HUES6 (cell line): Measurements from ENCODE around the gene FZR1.

Experiments
- H3K27ac ChIP-seq: 2 replicates; pipeline ENCODE4 v1.7.0; 2013; ENCODE audit warnings: low read depth, mild to moderate bottlenecking, low read length, inconsistent platforms
- H3K27me3 ChIP-seq: 2 replicates; pipeline ENCODE4 v1.6.1; 2013; ENCODE audit warnings: low read length; ENCODE audit not compliant: control insufficient read depth, insufficient read depth
- H3K36me3 ChIP-seq: 2 replicates; pipeline ENCODE4 v1.6.1; 2013; ENCODE audit warnings: low read length; ENCODE audit not compliant: control insufficient read depth, insufficient read depth
- H3K4me1 ChIP-seq: 2 replicates; pipeline ENCODE4 v1.6.1; 2013; ENCODE audit warnings: low read length; ENCODE audit not compliant: control insufficient read depth, insufficient read depth
- H3K4me3 ChIP-seq: 2 replicates; pipeline ENCODE4 v1.5.1; 2013; ENCODE audit warnings: low read depth, low read length
- H3K9ac ChIP-seq: one replicate; pipeline ENCODE4 v1.6.1; 2013; ENCODE audit warnings: mild to moderate bottlenecking, low read length
- H3K9me3 ChIP-seq: 2 replicates; pipeline ENCODE4 v1.6.1; 2013; ENCODE audit warnings: low read depth, low read length; ENCODE audit not compliant: control insufficient read depth, insufficient read depth

The FZR1 gene

DNA sequence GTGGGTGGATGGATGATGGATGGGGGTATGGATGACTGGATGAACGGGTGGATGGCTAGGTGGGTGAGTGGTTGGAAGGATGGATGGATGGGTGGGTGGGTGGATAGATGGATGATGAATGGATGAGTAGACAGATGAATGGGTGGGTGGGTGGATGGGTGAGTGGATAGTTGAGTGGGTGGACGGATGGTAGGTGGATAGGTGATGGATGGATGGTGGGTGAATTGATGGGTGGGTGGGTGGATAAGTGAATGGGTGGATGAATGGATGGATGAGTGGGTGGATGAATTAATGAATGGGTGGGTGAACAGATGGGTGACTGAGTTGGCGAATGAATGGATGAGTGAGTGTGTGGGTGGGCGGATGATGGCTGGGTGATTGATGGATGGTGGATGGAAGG is 30.7 kb upstream of the FZR1 start:
- Histone ChIP-seq H3K4me3 (no peak overlapping the region), H3K36me3 (no peaks in the 10 kb centered on the region), H3K9ac (no peak overlapping the region), H3K27me3 (peaks cover 33% of the 10 kb centered on the region), H3K27ac (no peak overlapping the region), H3K4me1 (peaks cover 1% of the 10 kb centered on the region; the same call in 1 of the 2 replicates), H3K9me3 (no peaks in the 10 kb centered on the region)

DNA sequence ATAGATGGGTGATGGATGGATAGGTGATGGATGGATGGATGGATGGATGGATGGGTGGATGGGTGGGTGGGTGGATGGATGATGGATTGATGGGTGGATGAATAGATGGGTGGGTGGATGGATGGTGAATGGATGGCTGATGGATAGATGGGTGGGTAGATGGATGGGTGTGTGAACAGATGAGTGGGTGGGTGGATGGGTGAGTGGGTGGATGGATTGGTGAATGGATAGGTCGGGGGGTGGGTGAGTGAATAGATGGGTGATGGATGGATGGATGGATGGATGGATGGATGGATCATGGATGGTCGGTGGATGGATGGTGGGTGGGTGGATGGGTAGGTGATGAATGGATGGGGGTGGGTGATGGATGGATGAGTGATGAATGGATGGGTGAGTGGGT is 29.3 kb upstream of the FZR1 start:
- H3K9ac ChIP-seq: no peak overlapping the region
- H3K36me3 ChIP-seq: no peaks in the 10 kb centered on the region
- no peak overlapping the region for H3K27ac ChIP-seq
- H3K4me3 ChIP-seq: no peak overlapping the region
- H3K9me3 ChIP-seq: no peaks in the 10 kb centered on the region
- peaks cover 12% of the 10 kb centered on the region for H3K4me1 ChIP-seq
- H3K27me3 ChIP-seq: peaks cover 25% of the 10 kb centered on the region

DNA sequence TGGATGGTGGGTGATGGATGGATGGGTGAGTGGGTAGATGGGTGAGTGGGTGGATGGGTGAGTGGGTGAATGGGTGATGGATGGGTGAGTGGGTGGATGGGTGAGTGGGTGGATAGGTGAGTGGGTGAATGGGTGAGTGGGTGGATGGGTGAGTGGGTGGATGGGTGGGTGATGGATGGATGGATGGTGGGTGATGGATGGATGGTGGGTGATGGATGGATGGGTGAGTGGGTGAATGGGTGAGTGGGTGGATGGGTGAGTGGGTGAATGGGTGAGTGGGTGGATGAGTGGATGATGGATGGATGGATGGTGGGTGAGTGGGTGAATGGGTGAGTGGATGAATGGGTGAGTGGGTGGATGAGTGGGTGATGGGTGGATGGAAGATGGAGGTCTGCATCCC is 28.6 kb upstream of the FZR1 start:
- H3K27ac ChIP-seq: no peak overlapping the region
- no peaks in the 10 kb centered on the region for H3K9me3 ChIP-seq
- peaks cover 25% of the 10 kb centered on the region for H3K27me3 ChIP-seq
- H3K36me3 ChIP-seq: no peaks in the 10 kb centered on the region
- H3K4me3 ChIP-seq: no peak overlapping the region
- peaks cover 18% of the 10 kb centered on the region for H3K4me1 ChIP-seq
- H3K9ac ChIP-seq: no peak overlapping the region

DNA sequence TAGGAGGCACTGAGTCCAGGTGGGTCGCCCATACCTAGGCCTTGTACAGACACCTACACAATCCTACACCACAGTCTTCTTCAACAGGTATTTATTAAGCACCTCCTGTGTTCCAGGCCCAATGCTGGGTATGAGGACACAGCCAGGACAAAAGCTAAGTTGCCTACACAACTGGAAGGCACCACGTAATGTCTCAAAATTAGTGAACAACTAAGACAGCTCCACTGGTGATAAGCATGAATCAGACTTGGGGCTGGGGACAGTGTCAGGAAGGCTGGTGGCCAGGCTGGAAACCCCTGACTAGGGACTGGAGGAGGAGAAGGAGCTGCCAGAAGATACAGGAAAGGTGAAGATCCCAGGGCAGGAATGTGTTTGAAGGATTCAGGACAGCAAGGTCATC is 28.2 kb upstream of the FZR1 start:
- H3K4me3 ChIP-seq: no peak overlapping the region
- peaks cover 19% of the 10 kb centered on the region for H3K4me1 ChIP-seq
- H3K27me3 ChIP-seq: peaks cover 25% of the 10 kb centered on the region
- H3K9me3 ChIP-seq: no peaks in the 10 kb centered on the region
- no peak overlapping the region for H3K27ac ChIP-seq
- H3K9ac ChIP-seq: no peak overlapping the region
- H3K36me3 ChIP-seq: no peaks in the 10 kb centered on the region

DNA sequence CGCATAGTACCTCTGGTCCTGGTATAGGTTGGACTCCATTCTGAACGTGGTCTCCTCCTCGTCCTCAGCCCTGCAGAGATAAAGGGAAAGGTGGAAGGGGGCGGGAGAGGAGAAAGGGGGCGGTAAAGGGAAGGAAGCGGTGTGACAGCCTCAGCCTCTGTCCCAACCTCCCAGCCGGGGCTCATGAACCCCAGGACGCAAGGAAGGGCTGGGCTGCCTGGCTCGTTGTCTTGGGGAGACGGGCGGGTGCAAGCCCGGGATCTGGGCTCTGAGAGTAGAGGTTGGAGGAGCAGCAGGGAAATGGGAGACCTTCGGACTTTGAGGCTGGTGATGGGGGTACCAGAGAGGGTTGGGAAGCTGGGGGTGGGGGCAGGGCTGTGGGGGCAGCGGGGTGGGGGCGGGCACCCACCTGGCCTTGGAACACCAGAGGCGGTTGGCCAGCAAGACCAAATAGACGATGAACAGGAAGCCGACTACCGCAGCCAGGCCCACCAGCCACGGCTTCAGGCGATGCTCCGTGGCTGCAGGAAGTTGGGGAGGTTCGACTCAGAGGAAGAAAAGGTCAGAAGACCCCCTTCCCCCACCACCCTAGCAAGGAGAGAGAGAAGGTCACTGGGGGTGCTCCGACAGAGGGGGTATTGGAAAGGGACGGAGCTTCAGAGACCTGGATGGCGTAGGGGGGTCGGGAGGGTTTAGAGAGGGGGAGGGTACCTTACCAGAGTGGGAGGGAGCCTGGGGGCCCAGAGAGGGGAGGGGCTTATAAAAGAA is 27.5 kb upstream of the FZR1 start:
- Histone ChIP-seq H3K4me1 (peaks cover 19% of the 10 kb centered on the region), H3K27me3 (peaks cover 25% of the 10 kb centered on the region), H3K9me3 (no peaks in the 10 kb centered on the region), H3K27ac (no peak overlapping the region), H3K36me3 (no peaks in the 10 kb centered on the region), H3K9ac (peak overlapping the region; percentile 51), H3K4me3 (peak overlapping the region; percentile 56)

DNA sequence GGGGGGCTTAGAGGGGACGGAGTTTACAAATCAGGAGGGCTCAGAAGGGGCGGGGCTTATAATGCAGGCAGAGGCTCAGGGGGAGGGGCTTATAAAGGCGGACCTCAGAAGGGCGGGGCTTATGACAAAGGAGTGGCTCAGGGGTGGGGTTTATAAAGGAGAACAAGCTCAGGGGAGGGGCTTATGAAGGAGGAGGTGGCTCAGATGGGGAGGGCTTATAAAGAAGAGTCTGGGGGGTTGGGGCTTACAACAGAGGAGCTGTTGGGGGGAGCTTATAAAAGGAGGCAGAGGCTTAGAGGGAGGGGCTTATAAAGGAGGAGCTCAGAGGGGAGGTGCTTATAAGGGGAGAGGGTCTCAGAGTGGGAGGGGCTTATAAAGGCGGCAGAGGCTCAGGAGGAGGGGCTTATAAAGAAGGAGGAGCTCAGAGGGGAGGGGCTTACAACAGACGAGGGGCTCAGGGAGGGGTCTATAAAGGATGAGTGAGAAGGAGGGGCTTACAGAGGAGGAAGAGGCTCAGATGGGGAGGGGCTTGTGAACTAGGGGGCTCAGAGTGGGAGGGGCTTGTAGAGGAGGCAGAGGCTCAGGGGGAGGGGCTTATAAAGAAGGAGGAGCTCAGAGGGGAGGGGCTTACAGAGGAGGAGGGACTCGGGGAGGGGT is 26.8 kb upstream of the FZR1 start:
- Histone ChIP-seq H3K4me3 (peak overlapping the region; percentile 56; the same call in 1 of the 2 replicates), H3K4me1 (peaks cover 19% of the 10 kb centered on the region), H3K36me3 (no peaks in the 10 kb centered on the region), H3K9me3 (no peaks in the 10 kb centered on the region), H3K27me3 (peaks cover 25% of the 10 kb centered on the region), H3K27ac (no peak overlapping the region), H3K9ac (no peak overlapping the region)

DNA sequence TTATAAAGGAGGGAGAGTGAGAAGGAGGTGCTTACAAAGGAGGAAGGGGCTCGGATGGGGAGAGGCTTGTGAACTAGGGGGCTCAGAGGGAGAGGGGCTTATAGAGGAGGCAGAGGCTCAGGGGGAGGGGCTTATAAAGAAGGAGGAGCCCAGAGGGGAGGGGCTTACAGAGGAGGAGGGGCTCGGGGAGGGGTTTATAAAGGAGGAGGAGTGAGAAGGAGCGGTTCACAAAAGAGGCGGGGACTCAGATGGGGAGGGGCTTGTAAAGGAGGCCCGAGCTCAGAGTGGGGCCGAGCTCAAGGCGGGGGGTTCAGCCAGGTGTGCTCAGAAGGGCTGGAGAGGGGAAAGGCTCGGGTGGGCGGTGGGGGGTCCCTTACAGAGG is 26.3 kb upstream of the FZR1 start:
- Histone ChIP-seq H3K36me3 (no peaks in the 10 kb centered on the region), H3K27ac (no peak overlapping the region), H3K9ac (no peak overlapping the region), H3K9me3 (no peaks in the 10 kb centered on the region), H3K4me1 (peaks cover 19% of the 10 kb centered on the region), H3K27me3 (peaks cover 23% of the 10 kb centered on the region), H3K4me3 (peak overlapping the region; percentile 48)

DNA sequence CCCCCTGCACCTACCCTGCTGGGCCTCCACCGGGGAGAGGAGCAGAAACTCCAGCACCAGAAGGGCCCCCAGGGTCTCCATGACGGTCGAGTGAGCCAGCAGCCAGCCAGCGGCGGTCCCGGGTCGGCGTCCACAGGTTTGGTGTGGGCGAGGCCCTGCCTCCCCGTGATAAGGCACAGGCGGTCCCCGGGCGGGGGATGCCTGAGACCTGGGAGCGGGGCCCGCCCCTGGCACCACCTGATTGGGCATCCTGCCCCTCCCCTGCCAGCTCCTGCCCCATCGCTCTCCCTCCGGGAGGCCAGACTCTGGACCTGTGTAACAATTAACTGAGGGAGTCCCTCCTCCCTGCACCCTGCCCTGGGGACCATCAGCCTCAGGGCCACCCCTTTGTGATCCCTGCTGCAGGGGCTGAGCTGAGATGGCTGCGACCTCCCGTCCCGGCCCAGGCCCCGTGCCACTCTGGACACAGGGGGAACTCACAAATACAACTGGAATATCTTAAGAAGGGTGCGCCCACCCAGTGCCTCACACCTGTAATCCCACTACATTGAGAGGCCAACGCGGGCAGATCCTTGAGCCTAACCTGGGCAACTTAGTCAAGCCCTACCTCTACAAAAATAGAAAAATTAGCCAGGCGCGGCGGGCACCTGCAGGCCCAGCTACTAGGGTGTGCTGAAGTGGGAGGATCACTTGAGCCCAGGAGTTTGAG is 25.6 kb upstream of the FZR1 start, which contains the start of gene SMIM24:
Gene SMIM24, minus strand, starts transcription at position 143 of the 709 bp plus-strand sequence. Its CDS starts 62 bp downstream, at position 81.
- Histone ChIP-seq H3K4me3 (peak within 1 kb of the TSS; percentile 48), H3K36me3 (no peaks in the 10 kb centered on the region), H3K27ac (no peak within 1 kb of the TSS), H3K9me3 (no peaks in the 10 kb centered on the region), H3K4me1 (peaks cover 19% of the 10 kb centered on the region), H3K9ac (peak within 1 kb of the TSS; percentile 10), H3K27me3 (peaks cover 19% of the 10 kb centered on the region)

DNA sequence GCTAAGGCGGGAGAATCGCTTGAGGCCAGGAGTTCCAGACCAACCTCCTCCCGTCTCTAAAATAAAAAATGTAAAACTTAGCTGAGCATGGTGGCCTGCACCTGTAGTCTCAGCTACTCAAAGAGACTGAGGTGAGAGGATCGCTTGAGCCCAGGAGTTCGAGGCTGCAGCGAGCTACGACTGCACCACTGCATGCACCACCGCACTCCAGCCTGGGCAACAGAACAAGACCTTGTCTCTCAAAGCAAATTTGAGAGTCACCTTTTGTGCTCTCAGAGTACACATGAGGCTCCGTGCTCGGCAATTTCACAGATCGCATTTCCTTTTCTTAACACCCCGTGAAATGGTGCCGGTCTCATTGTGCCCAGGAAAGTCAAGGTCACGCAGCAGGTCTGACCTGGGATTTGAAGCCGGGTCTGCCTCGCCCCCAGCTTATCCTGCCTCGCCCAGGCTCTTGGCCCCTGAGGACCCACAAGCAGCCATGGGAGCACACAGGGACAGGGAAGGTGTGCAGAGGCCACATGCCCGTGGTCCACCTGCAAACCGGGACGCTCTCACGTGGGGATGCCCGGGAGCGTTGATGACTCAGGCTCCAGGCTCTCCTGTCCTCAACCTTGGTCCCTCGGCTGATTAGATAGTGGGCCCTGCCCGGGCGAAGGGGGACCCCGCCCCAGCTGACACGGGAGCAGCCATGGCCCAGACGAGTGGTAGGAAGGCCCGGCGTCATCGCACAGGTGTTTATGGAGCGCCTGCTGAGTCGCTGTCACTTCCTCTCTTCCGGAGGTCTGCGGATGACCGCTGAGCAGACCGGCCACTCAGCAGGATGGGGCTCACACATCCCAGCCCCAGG is 24.6 kb upstream of the FZR1 start:
- Histone ChIP-seq H3K27me3 (peaks cover 13% of the 10 kb centered on the region; the same call in 1 of the 2 replicates), H3K9me3 (no peaks in the 10 kb centered on the region), H3K4me1 (peaks cover 19% of the 10 kb centered on the region), H3K4me3 (no peak overlapping the region), H3K9ac (no peak overlapping the region), H3K36me3 (no peaks in the 10 kb centered on the region), H3K27ac (no peak overlapping the region)

DNA sequence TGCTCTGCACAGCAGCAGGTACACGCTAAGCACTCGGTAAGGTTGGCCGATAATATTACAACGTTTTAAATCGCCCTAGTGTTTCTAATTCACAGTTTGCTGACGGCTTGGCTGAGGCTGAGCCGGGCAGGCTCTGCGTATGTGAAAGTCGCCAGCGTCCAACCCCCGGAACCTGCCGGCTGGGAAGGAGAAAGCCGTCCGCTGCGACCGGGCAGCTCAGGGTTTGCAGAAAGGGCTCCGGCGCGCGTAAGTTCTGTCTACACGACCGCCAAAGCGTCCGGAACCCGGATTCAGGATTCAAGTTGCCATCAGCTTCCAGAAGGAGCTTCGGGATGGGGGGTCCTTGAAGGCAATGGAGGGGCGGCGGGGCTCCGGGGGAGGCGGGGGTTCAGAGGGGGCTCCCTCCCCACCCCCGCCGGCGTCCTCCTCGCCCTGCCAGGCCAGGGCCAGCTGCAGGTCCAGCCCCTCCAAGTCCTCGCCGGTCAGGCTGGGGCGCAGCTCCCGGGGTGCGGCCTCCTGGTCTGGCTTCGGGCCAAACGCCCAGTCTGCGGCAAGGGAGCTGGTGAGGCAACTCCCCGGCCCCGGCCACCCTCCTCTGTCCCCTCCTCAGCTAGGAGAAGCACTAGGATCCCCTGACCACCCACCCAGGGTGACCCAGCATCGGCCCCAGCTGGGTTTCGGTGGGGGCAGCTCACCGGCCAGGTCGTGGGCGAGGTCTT is 23.4 kb upstream of the FZR1 start:
- no peak overlapping the region for H3K27ac ChIP-seq
- H3K27me3 ChIP-seq: peaks cover 9% of the 10 kb centered on the region; the same call in 1 of the 2 replicates
- peaks cover 19% of the 10 kb centered on the region for H3K4me1 ChIP-seq
- no peak overlapping the region for H3K9ac ChIP-seq
- no peak overlapping the region for H3K4me3 ChIP-seq
- no peaks in the 10 kb centered on the region for H3K36me3 ChIP-seq
- no peaks in the 10 kb centered on the region for H3K9me3 ChIP-seq
